CD4-positive, alpha-beta T cell treated with Interleukin-17A for 4 hours (primary cell): ENCODE measurements around the gene FOXP1.
A peak's percentile ranks its signal among the peaks of the same experiment; 100 is the strongest.
"Not testable (repeated sequence)": the region's sequence is repeated elsewhere in the genome, so short reads cannot be mapped to it uniquely, and the experiment has no call there.

ENCODE experiments used
- DNase-seq: peaks from one replicate; pipeline ENCODE4 v3.0.0-alpha.2; 2020; ENCODE audit warnings: mixed read lengths

FOXP1 gene

GRCh38 chr3:71045917-71046282, 537.6 kb downstream of the FOXP1 start:
- no peak for DNase-seq

GRCh38 chr3:71045212-71045916, 538.2 kb downstream of the FOXP1 start:
- DNase-seq: no peak

- no peak for DNase-seq
Observed at GRCh38 chr3:71042759-71043158, 540.8 kb downstream of the FOXP1 start.

GRCh38 chr3:71041371-71041770, 542.2 kb downstream of the FOXP1 start:
- no peak for DNase-seq

GRCh38 chr3:71039332-71039731, 544.2 kb downstream of the FOXP1 start:
- DNase-seq: peak; percentile 38

- DNase-seq: no peak
Observed at GRCh38 chr3:71037775-71038174, 545.8 kb downstream of the FOXP1 start.

GRCh38 chr3:71035886-71036285, 547.6 kb downstream of the FOXP1 start:
- no peak for DNase-seq

GRCh38 chr3:71035314-71035713, 548.2 kb downstream of the FOXP1 start:
- DNase-seq: no peak

- no peak for DNase-seq
Observed at GRCh38 chr3:71033681-71034220, 549.8 kb downstream of the FOXP1 start.

GRCh38 chr3:71031914-71032521, 551.5 kb downstream of the FOXP1 start:
- no peak for DNase-seq

- DNase-seq: no peak
Observed at GRCh38 chr3:71031181-71031580, 552.3 kb downstream of the FOXP1 start.

GRCh38 chr3:71030748-71031147, 552.8 kb downstream of the FOXP1 start:
- DNase-seq: no peak

GRCh38 chr3:71029770-71030169, 553.8 kb downstream of the FOXP1 start:
- no peak for DNase-seq

GRCh38 chr3:71028802-71029201, 554.7 kb downstream of the FOXP1 start:
- DNase-seq: no peak

- no peak for DNase-seq
Observed at GRCh38 chr3:71028184-71028583, 555.3 kb downstream of the FOXP1 start.

GRCh38 chr3:71026634-71027578, 556.6 kb downstream of the FOXP1 start:
- no peak for DNase-seq

- DNase-seq: no peak
Observed at GRCh38 chr3:71025516-71025915, 558.0 kb downstream of the FOXP1 start.

- no peak for DNase-seq
Observed at GRCh38 chr3:71025010-71025409, 558.5 kb downstream of the FOXP1 start.

GRCh38 chr3:71022551-71023335, 560.8 kb downstream of the FOXP1 start:
- no peak for DNase-seq

GRCh38 chr3:71018799-71019198, 564.7 kb downstream of the FOXP1 start:
- DNase-seq: no peak

- no peak for DNase-seq
Observed at GRCh38 chr3:71016178-71016845, 567.2 kb downstream of the FOXP1 start.

- not testable (repeated sequence) for DNase-seq
Observed at GRCh38 chr3:71014616-71015015, 568.9 kb downstream of the FOXP1 start.
